HepG2 (cell line): Measurements from ENCODE around the gene CEBPB. TPM values are rescaled to one million over a fixed set of nuclear protein-coding genes. Genes with fewer than 3 reads are reported as not detected.

Source experiments
- BHLHE40 ChIP-seq: IDR thresholded peaks from 2 replicates; pipeline ENCODE4 v1.6.1; 2011; ENCODE audit warnings: low read length, improper control_type of control experiment
- CEBPG ChIP-seq: IDR thresholded peaks from 2 replicates; pipeline ENCODE4 v1.6.1; 2016
- DPF2 ChIP-seq: sonication (generic); formaldehyde crosslinking; IDR thresholded peaks from 2 replicates; pipeline ENCODE4 v1.4.0; 2020; ENCODE audit warnings: mild to moderate bottlenecking, low read depth, missing genetic modification reagents, borderline replicate concordance
- FUBP1 ChIP-seq: sonication (generic); formaldehyde crosslinking; IDR thresholded peaks from 2 replicates; pipeline ENCODE4 v1.5.1; 2020; ENCODE audit warnings: missing genetic modification reagents, mild to moderate bottlenecking, borderline replicate concordance
- HBP1 ChIP-seq: IDR thresholded peaks from 2 replicates; pipeline ENCODE4 v1.6.1; 2016; ENCODE audit warnings: low read depth, control low read depth
- IKZF1 ChIP-seq: fragments of 450-650 bp; IDR thresholded peaks from 2 replicates; pipeline ENCODE4 v1.7.1; 2016
- JUN ChIP-seq: sonication (generic); formaldehyde crosslinking; IDR thresholded peaks from 2 replicates; pipeline ENCODE4 v1.4.0; 2020; ENCODE audit warnings: mild to moderate bottlenecking, missing genetic modification reagents
- KLF6 ChIP-seq: IDR thresholded peaks from 2 replicates; pipeline ENCODE4 v1.8.0; 2016; ENCODE audit warnings: missing biosample characterization, missing genetic modification reagents
- MIXL1 ChIP-seq: IDR thresholded peaks from 2 replicates; pipeline ENCODE4 v1.6.1; 2016
- NFYB ChIP-seq: sonication (generic); formaldehyde crosslinking; IDR thresholded peaks from 2 replicates; pipeline ENCODE4 v1.4.0; 2020; ENCODE audit warnings: missing genetic modification reagents
- PBX2 ChIP-seq: IDR thresholded peaks from 2 replicates; pipeline ENCODE4 v1.6.1; 2016; ENCODE audit warnings: control low read depth
- RARG ChIP-seq: sonication (generic); formaldehyde crosslinking; IDR thresholded peaks from 2 replicates; pipeline ENCODE4 v1.4.0; 2020; ENCODE audit warnings: low read depth, mild to moderate bottlenecking, missing genetic modification reagents
- STAT5B ChIP-seq: sonication (generic); formaldehyde crosslinking; IDR thresholded peaks from 2 replicates; pipeline ENCODE4 v1.4.0; 2020; ENCODE audit warnings: missing genetic modification reagents
- TBX3 ChIP-seq: fragments of 450-650 bp; IDR thresholded peaks from 2 replicates; pipeline ENCODE4 v1.6.1; 2017; ENCODE audit warnings: antibody characterized with exemption, mild to moderate bottlenecking, inconsistent platforms, borderline replicate concordance
- TRIM24 ChIP-seq: sonication (generic); formaldehyde crosslinking; IDR thresholded peaks from 2 replicates; pipeline ENCODE4 v1.8.0; 2022; ENCODE audit warnings: mild to moderate bottlenecking, missing genetic modification reagents
- ZBTB3 ChIP-seq: sonication (generic); formaldehyde crosslinking; IDR thresholded peaks from 2 replicates; pipeline ENCODE4 v1.4.0; 2020; ENCODE audit warnings: low read depth, mild to moderate bottlenecking, moderate library complexity, missing genetic modification reagents, borderline replicate concordance
- ZBTB49 ChIP-seq: sonication (generic); formaldehyde crosslinking; IDR thresholded peaks from 2 replicates; pipeline ENCODE4 v1.4.0; 2020; ENCODE audit warnings: missing genetic modification reagents, borderline replicate concordance
- ZGPAT ChIP-seq: IDR thresholded peaks from 2 replicates; pipeline ENCODE4 v1.6.1; 2016; ENCODE audit warnings: mild to moderate bottlenecking
- ZNF383 ChIP-seq: sonication (generic); formaldehyde crosslinking; IDR thresholded peaks from 2 replicates; pipeline ENCODE4 v1.4.0; 2020; ENCODE audit warnings: missing genetic modification reagents, mild to moderate bottlenecking, borderline replicate concordance
- ZNF7 ChIP-seq: IDR thresholded peaks from 2 replicates; pipeline ENCODE4 v1.6.1; 2016; ENCODE audit warnings: missing biosample characterization, missing genetic modification reagents
- ZNF768 ChIP-seq: sonication (generic); formaldehyde crosslinking; IDR thresholded peaks from 2 replicates; pipeline ENCODE4 v1.4.0; 2020; ENCODE audit warnings: missing genetic modification reagents
- polyA plus RNA-seq, 8 experiments: library from polyadenylated mRNA; depleted of rRNA in 3 of 8; stranded (reverse) in 7 of 8; unstranded in 1 of 8; fragments of >200 nt; fragmentation: Illumina TruSeq in 4 of 8; extraction: Trizol in 4 of 8; gene quantifications; 2 replicates each; pipeline versions ENCODE4 v1.2.1 to v1.2.3, GENCODE V29; 2011 to 2016; ENCODE audit warnings: low read depth in 4 of 8, missing spikeins in 1 of 8, mixed read lengths in 1 of 8; ENCODE audit not compliant: insufficient read depth in 1 of 8
- total RNA-seq, 5 experiments: library from RNA; depleted of rRNA; stranded (reverse); fragments of >200 nt; fragmentation: Illumina TruSeq; extraction: Trizol; gene quantifications; 2 replicates each; pipeline ENCODE4 v1.2.3, GENCODE V29; 2016; ENCODE audit warnings: low read depth in 1 of 5

The CEBPB gene
- total and polyA plus RNA-seq, 2 of the 13 experiments (the other 11 are each of a cell fraction or from before 2014, with no cell fraction given), result 18.5 to 28.2 TPM

GRCh38 chr20:50191544-50192363 lies 1.1 kb downstream of the CEBPB start (continued):
- TF ChIP-seq ZBTB49 (CRISPR knock-in tag) (peak; percentile 25; the same call in 1 of the 2 replicates), ZGPAT (CRISPR knock-in tag) (0 out of 2 replicates have a peak, but pooled peaks have one; percentile 33), STAT5B (CRISPR knock-in tag) (no peak), JUN (CRISPR knock-in tag) (no peak; the same call in 1 of the 2 replicates), CEBPG (CRISPR knock-in tag) (no peak), MIXL1 (CRISPR knock-in tag) (no peak), DPF2 (CRISPR knock-in tag) (no peak), ZNF768 (CRISPR knock-in tag) (peak; percentile 82), ZNF7 (CRISPR knock-in tag) (no peak), NFYB (CRISPR knock-in tag) (0 out of 2 replicates have a peak, but pooled peaks have one; percentile 17), FUBP1 (no peak), TBX3 (no peak), TRIM24 (no peak), ZNF383 (CRISPR knock-in tag) (no peak), KLF6 (CRISPR knock-in tag) (peak; percentile 44), PBX2 (CRISPR knock-in tag) (no peak), RARG (CRISPR knock-in tag) (no peak), IKZF1 (no peak), HBP1 (CRISPR knock-in tag) (0 out of 2 replicates have a peak, but pooled peaks have one; percentile 16), BHLHE40 (no peak), ZBTB3 (CRISPR knock-in tag) (no peak)
